Kidney (tissue), 14 donors: Measurements from ENCODE around the gene BROX. TPM values are rescaled to one million over a fixed set of nuclear protein-coding genes. Genes with fewer than 3 reads are reported as not detected.
"Not testable (repeated sequence)": the region's sequence is repeated elsewhere in the genome, so short reads cannot be mapped to it uniquely, and the experiment has no call there.

Experiments
- DNase-seq, 5 donors: peaks; one replicate each; pipeline ENCODE4 v3.0.0-alpha.2; 2013 to 2020
- FAIRE-seq: peaks from 2 replicates; lab custom pipeline; 2012; peaks lifted over from hg19 to GRCh38; lab: Jason Lieb, UNC
- H3K27ac ChIP-seq, 2 donors: one replicate each; pipeline ENCODE4 v1.7.0; 2013; ENCODE audit warnings: low read depth in 2 of 2, low read length in 2 of 2, inconsistent platforms in 1 of 2
- H3K27me3 ChIP-seq: one replicate; pipeline ENCODE4 v1.7.1; 2013; ENCODE audit warnings: low read length, inconsistent platforms; ENCODE audit not compliant: control insufficient read depth, insufficient read depth
- H3K36me3 ChIP-seq, 3 donors: one replicate each; pipeline versions ENCODE4 v1.7.0 to v1.7.1; 2013; ENCODE audit warnings: low read length in 3 of 3, control low read depth in 1 of 3, inconsistent platforms in 1 of 3; ENCODE audit not compliant: insufficient read depth in 3 of 3, control insufficient read depth in 2 of 3
- H3K4me1 ChIP-seq, 3 donors: one replicate each; pipeline versions ENCODE4 v1.7.0 to v1.7.1; 2013; ENCODE audit warnings: low read length in 3 of 3, inconsistent platforms in 1 of 3, low read depth in 1 of 3; ENCODE audit not compliant: control insufficient read depth in 2 of 3, insufficient read depth in 2 of 3
- H3K4me3 ChIP-seq, 3 donors: one replicate each; pipeline versions ENCODE4 v1.7.0 to v1.8.1; 2013; ENCODE audit warnings: low read length in 3 of 3, control low read depth in 1 of 3, inconsistent platforms in 1 of 3
- H3K9ac ChIP-seq, 3 donors: one replicate each; pipeline versions ENCODE4 v1.7.0 to v1.7.1; 2013; ENCODE audit warnings: low read length in 3 of 3, control low read depth in 1 of 3, inconsistent platforms in 1 of 3
- H3K9me3 ChIP-seq, 3 donors: one replicate each; pipeline versions ENCODE4 v1.7.0 to v1.7.1; 2013; ENCODE audit warnings: low read length in 3 of 3, control low read depth in 1 of 3, inconsistent platforms in 1 of 3; ENCODE audit not compliant: control insufficient read depth in 2 of 3, insufficient read depth in 1 of 3
- CTCF ChIP-seq: IDR thresholded peaks from 3 replicates; pipeline ENCODE4 v1.5.1; 2012; ENCODE audit warnings: mild to moderate bottlenecking, moderate library complexity, borderline replicate concordance; ENCODE audit not compliant: insufficient read depth; ENCODE audit errors: extremely low read depth
- intact Hi-C: fragments of 100-400 bp; cut with DNase I; formaldehyde crosslinking; loops from one replicate; pipeline ENCODE4 v1.11.1; 2022
- polyA plus RNA-seq: library from polyadenylated mRNA; stranded (reverse); fragments of 350-450 nt; fragmentation: Illumina TruSeq; extraction: RNeasy Lipid Tissue Mini Kit (QIAGEN cat#74804); gene quantifications from one replicate; pipeline ENCODE4 v1.2.3, GENCODE V29; 2014; ENCODE audit warnings: low read depth, low replicate concordance; ENCODE audit not compliant: insufficient read depth
- total RNA-seq: library from RNA; stranded (reverse); fragmentation: NEBNext Ultra II Directional; extraction: Animal tissue kit (Norgen Biotek cat#: 25700); gene quantifications from one replicate; pipeline ENCODE4 v1.2.1, GENCODE V29; 2021
- donor health status: control.
- donor health status: control.
- donor health status: control.
- donor health status: control.
- donor health status: control.
- donor health status: DM: yes; HTN: yes; CAD: no.
- donor health status: Normal renal cell carcinoma (clear cell type).

Gene BROX
- total and polyA plus RNA-seq, 2 donors from 2014 or later = 18.0 to 52.1 TPM

GRCh38 chr1:222739929-222740328, 27.6 kb downstream of the BROX start:
- H3K9ac ChIP-seq = no peak overlapping the region
- H3K36me3 ChIP-seq = peaks cover 0 to 7% (median 2%) of the 10 kb centered on the region in 3 donors
- no peak overlapping the region for H3K27ac ChIP-seq
- no peak for DNase-seq
- intact Hi-C loops = no loop called here
- no peaks in the 10 kb centered on the region for H3K9me3 ChIP-seq
- H3K27me3 ChIP-seq = no peaks in the 10 kb centered on the region
- no peak overlapping the region for H3K4me3 ChIP-seq
- no peak for TF ChIP-seq CTCF
- FAIRE-seq = no peak
- no peaks in the 10 kb centered on the region for H3K4me1 ChIP-seq

GRCh38 chr1:222741630-222742457, 29.5 kb downstream of the BROX start:
- DNase-seq, H3K9me3 ChIP-seq, H3K27me3 ChIP-seq, H3K9ac ChIP-seq, FAIRE-seq, H3K4me1 ChIP-seq, H3K4me3 ChIP-seq, intact Hi-C loops, H3K27ac ChIP-seq, H3K36me3 ChIP-seq: not testable (repeated sequence)

GRCh38 chr1:222749927-222750326, 37.6 kb downstream of the BROX start:
- no peak overlapping the region for H3K9ac ChIP-seq
- no peak for TF ChIP-seq CTCF
- intact Hi-C loops = no loop called here
- H3K4me1 ChIP-seq = peaks cover 0 to 3% (median 0%) of the 10 kb centered on the region in 3 donors
- FAIRE-seq = no peak
- no peaks in the 10 kb centered on the region for H3K27me3 ChIP-seq
- H3K4me3 ChIP-seq = no peak overlapping the region
- H3K36me3 ChIP-seq = no peaks in the 10 kb centered on the region
- H3K9me3 ChIP-seq = no peaks in the 10 kb centered on the region
- DNase-seq = peak in 2 of 5 donors; percentile 16 to 19
- H3K27ac ChIP-seq = no peak overlapping the region

GRCh38 chr1:222750651-222751050, 38.3 kb downstream of the BROX start:
- peaks cover 0 to 3% (median 0%) of the 10 kb centered on the region in 3 donors for H3K4me1 ChIP-seq
- no peaks in the 10 kb centered on the region for H3K9me3 ChIP-seq
- no peak overlapping the region for H3K9ac ChIP-seq
- FAIRE-seq (peak; percentile 17), DNase-seq (no peak)
- no peaks in the 10 kb centered on the region for H3K27me3 ChIP-seq
- no peak overlapping the region for H3K27ac ChIP-seq
- no peak for TF ChIP-seq CTCF
- H3K4me3 ChIP-seq = no peak overlapping the region
- intact Hi-C loops = no loop called here
- no peaks in the 10 kb centered on the region for H3K36me3 ChIP-seq
